GM12878 (cell line): ENCODE results near the gene NXPH1. TPM values are rescaled to one million over a fixed set of nuclear protein-coding genes. Genes with fewer than 3 reads are reported as not detected.

Experiments
- ATF2 ChIP-seq: IDR thresholded peaks from 2 replicates; pipeline ENCODE4 v1.6.1; 2012; ENCODE audit warnings: low read length, inconsistent platforms
- BCL11A ChIP-seq: IDR thresholded peaks from 2 replicates; pipeline ENCODE4 v1.6.1; 2011; ENCODE audit warnings: low read depth, low read length
- CBFB ChIP-seq: IDR thresholded peaks from 2 replicates; pipeline ENCODE4 v1.6.1; 2016; ENCODE audit warnings: antibody characterized with exemption, low read depth
- CHD2 ChIP-seq: IDR thresholded peaks from 2 replicates; pipeline ENCODE4 v1.6.1; 2011; ENCODE audit warnings: low read depth, low read length, improper control_type of control experiment, borderline replicate concordance
- CREB1 ChIP-seq: IDR thresholded peaks from 2 replicates; pipeline ENCODE4 v1.6.1; 2012; ENCODE audit warnings: low read depth, mild to moderate bottlenecking, inconsistent platforms
- DPF2 ChIP-seq: fragments of 450-650 bp; IDR thresholded peaks from 2 replicates; pipeline ENCODE4 v1.6.1; 2017; ENCODE audit warnings: mild to moderate bottlenecking
- E2F8 ChIP-seq: fragments of 450-650 bp; IDR thresholded peaks from 2 replicates; pipeline ENCODE4 v1.6.1; 2018; ENCODE audit warnings: mild to moderate bottlenecking, low read depth, moderate library complexity; ENCODE audit not compliant: partially characterized antibody
- GATAD2B ChIP-seq: fragments of 450-650 bp; conservative IDR thresholded peaks from 2 replicates; pipeline ENCODE4 v1.6.1; 2017; ENCODE audit warnings: low read depth, mild to moderate bottlenecking, moderate library complexity
- IKZF2 ChIP-seq, 2 experiments: fragments of 450-650 bp; IDR thresholded peaks; 2 replicates each; pipeline ENCODE4 v1.6.1; 2017; ENCODE audit warnings: mild to moderate bottlenecking in 2 of 2, moderate library complexity in 2 of 2
- JUNB ChIP-seq: IDR thresholded peaks from 2 replicates; pipeline ENCODE4 v1.6.1; 2016; ENCODE audit warnings: antibody characterized with exemption, mild to moderate bottlenecking
- KDM1A ChIP-seq: fragments of 200-600 bp; sonication (generic); IDR thresholded peaks from 2 replicates; pipeline ENCODE4 v1.6.1; 2016; ENCODE audit warnings: borderline replicate concordance
- KLF5 ChIP-seq: fragments of 450-650 bp; IDR thresholded peaks from 2 replicates; pipeline ENCODE4 v1.6.1; 2014; ENCODE audit warnings: mild to moderate bottlenecking; ENCODE audit not compliant: partially characterized antibody
- MTA3 ChIP-seq: IDR thresholded peaks from 2 replicates; pipeline ENCODE4 v1.6.1; 2012; ENCODE audit warnings: low read length, inconsistent platforms, borderline replicate concordance
- NFYA ChIP-seq: IDR thresholded peaks from 2 replicates; pipeline ENCODE4 v1.6.1; 2011; ENCODE audit warnings: low read depth, mild to moderate bottlenecking, low read length, improper control_type of control experiment, borderline replicate concordance
- RAD51 ChIP-seq: fragments of 450-650 bp; IDR thresholded peaks from 2 replicates; pipeline ENCODE4 v1.6.1; 2016; ENCODE audit warnings: moderate library complexity, mild to moderate bottlenecking, inconsistent platforms
- RELB ChIP-seq: fragments of 450-650 bp; IDR thresholded peaks from 2 replicates; pipeline ENCODE4 v1.6.1; 2017; ENCODE audit warnings: low read depth, mild to moderate bottlenecking, moderate library complexity
- SPI1 ChIP-seq: IDR thresholded peaks from 2 replicates; pipeline ENCODE4 v1.6.1; 2011; ENCODE audit warnings: low read depth, mild to moderate bottlenecking, low read length, moderate library complexity, borderline replicate concordance; ENCODE audit not compliant: insufficient read depth
- STAT1 ChIP-seq: fragments of 450-650 bp; conservative IDR thresholded peaks from 2 replicates; pipeline ENCODE4 v1.6.1; 2014; ENCODE audit warnings: antibody characterized with exemption, mild to moderate bottlenecking
- TCF12 ChIP-seq: IDR thresholded peaks from 2 replicates; pipeline ENCODE4 v1.6.1; 2011; ENCODE audit warnings: low read depth, mild to moderate bottlenecking, low read length
- USF1 ChIP-seq: IDR thresholded peaks from 2 replicates; pipeline ENCODE4 v1.6.1; 2011; ENCODE audit warnings: borderline replicate concordance, low read depth, mild to moderate bottlenecking, moderate library complexity, mixed read lengths, low read length; ENCODE audit not compliant: insufficient read depth; ENCODE audit errors: extremely low read length
- ZBTB33 ChIP-seq: fragments of 450-650 bp; IDR thresholded peaks from 2 replicates; pipeline ENCODE4 v1.6.1; 2017; ENCODE audit warnings: mild to moderate bottlenecking
- ZNF217 ChIP-seq: fragments of 450-650 bp; IDR thresholded peaks from 2 replicates; pipeline ENCODE4 v1.6.1; 2017; ENCODE audit warnings: antibody characterized with exemption, mild to moderate bottlenecking
- ZNF274 ChIP-seq: IDR thresholded peaks from one replicate; pipeline ENCODE4 v1.8.0; 2011; ENCODE audit not compliant: insufficient read length, insufficient read depth
- ZNF622 ChIP-seq: fragments of 450-650 bp; IDR thresholded peaks from 2 replicates; pipeline ENCODE4 v1.6.1; 2017; ENCODE audit warnings: mild to moderate bottlenecking, inconsistent platforms
- polyA plus RNA-seq, 11 experiments: library from polyadenylated mRNA; depleted of rRNA in 4 of 11; unstranded in 6 of 11; stranded (reverse) in 5 of 11; fragments of >200 nt; fragmentation: Nextera tagmentation in 4 of 11; fragmentation: Illumina TruSeq in 1 of 11; extraction: Ambion mirVana in 4 of 11; extraction: Trizol in 1 of 11; gene quantifications; 1 replicate in 1 of 11; 2 replicates in 10 of 11; pipeline versions ENCODE4 v1.2.1 to v1.2.3, GENCODE V29; 2011 to 2016; ENCODE audit warnings: inconsistent platforms in 2 of 11, missing spikeins in 2 of 11, low read depth in 1 of 11
- total RNA-seq, 4 experiments: library from RNA; depleted of rRNA in 3 of 4; stranded (reverse); fragments of >200 nt in 3 of 4; fragmentation: Illumina TruSeq in 1 of 4; extraction: Trizol in 1 of 4; gene quantifications; 2 replicates each; pipeline versions ENCODE4 v1.2.1 to v1.2.3, GENCODE V29; 2013 to 2021

Gene NXPH1
- total and polyA plus RNA-seq, 10 of the 15 experiments (the other 5 are each of a cell fraction or from before 2014, with no cell fraction given): 0.06 to 0.34 TPM; not detected in 8

GRCh38 chr7:8386926-8387550 is 46.4 kb upstream of the NXPH1 start (continued):
- TF ChIP-seq ZBTB33: no peak
- no peak for TF ChIP-seq STAT1
- TF ChIP-seq RELB: no peak
- TF ChIP-seq CREB1: no peak
- TF ChIP-seq ATF2: peak; percentile 82; the same call in 1 of the 2 replicates
- TF ChIP-seq CBFB: 0 out of 2 replicates have a peak, but pooled peaks have one; percentile 18
- no peak for TF ChIP-seq SPI1
- TF ChIP-seq KLF5: no peak
- peak; percentile 78 for TF ChIP-seq JUNB
- no peak for TF ChIP-seq GATAD2B
- no peak for TF ChIP-seq BCL11A
- TF ChIP-seq E2F8: no peak
- no peak; the same call in 1 of the 2 replicates for TF ChIP-seq MTA3
- no peak for TF ChIP-seq NFYA
- TF ChIP-seq KDM1A: no peak
- TF ChIP-seq ZNF274: no peak
- TF ChIP-seq DPF2: no peak
- no peak for TF ChIP-seq USF1
- TF ChIP-seq ZNF217: no peak
- 0 out of 4 replicates have a peak, but pooled peaks of 1 of the 2 experiments have one; percentile 31 for TF ChIP-seq IKZF2 (IDR thresholded peaks at IDR 0.05)
- no peak for TF ChIP-seq ZNF622
- TF ChIP-seq CHD2: no peak
- TF ChIP-seq TCF12: no peak
- TF ChIP-seq RAD51: no peak
